ENCODE results near the gene FHOD3.

The FHOD3 gene

DNA sequence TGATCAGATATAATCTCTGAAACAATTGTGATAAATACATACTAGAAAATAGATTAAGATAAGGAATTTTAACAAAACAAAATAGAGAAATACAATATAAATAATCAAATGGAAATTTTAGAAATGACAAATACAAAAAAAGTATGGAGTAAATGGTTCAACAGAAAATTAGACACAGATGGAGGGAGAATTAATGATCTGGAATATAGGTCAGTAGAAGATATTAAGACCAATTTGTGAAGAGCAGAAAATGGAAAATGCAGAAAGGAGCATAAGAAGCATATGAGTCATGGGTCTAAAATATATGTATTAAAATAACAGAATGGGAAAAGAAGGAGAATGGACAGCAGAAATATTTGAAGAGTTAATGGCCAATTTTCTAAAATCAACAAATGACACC is 44.4 kb downstream of the FHOD3 start:
- TF ChIP-seq, protein P1, sequence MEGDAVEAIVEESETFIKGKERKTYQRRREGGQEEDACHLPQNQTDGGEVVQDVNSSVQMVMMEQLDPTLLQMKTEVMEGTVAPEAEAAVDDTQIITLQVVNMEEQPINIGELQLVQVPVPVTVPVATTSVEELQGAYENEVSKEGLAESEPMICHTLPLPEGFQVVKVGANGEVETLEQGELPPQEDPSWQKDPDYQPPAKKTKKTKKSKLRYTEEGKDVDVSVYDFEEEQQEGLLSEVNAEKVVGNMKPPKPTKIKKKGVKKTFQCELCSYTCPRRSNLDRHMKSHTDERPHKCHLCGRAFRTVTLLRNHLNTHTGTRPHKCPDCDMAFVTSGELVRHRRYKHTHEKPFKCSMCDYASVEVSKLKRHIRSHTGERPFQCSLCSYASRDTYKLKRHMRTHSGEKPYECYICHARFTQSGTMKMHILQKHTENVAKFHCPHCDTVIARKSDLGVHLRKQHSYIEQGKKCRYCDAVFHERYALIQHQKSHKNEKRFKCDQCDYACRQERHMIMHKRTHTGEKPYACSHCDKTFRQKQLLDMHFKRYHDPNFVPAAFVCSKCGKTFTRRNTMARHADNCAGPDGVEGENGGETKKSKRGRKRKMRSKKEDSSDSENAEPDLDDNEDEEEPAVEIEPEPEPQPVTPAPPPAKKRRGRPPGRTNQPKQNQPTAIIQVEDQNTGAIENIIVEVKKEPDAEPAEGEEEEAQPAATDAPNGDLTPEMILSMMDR (IDR thresholded peaks at IDR 0.05; ENCODE audit: borderline replicate concordance, insufficient read depth, low read depth, low read length), result no peak
- H3K4me3 ChIP-seq (ENCODE audit: low read depth, low read length), result no peak overlapping the region

DNA sequence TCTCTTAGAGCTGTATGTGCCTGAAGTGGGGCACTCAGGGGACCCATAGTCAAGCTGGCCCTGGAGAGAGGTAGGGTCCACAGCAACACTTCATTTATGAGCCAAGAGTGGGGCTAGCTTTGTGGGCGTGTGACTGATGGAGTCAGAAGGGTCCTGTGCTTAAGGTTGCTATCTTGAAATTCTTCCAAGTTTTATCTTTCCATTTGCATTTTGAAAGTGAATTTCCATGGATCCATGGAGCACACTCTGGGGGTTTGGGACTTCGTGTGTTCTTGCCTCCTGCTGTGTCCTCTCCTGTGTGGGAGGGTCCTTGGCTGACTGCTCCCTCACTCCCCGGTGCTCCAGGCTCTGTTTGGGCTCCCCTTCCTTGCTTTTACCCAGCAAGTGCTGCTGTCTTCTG is 50.8 kb downstream of the FHOD3 start:
- H3K4me3 ChIP-seq (ENCODE audit: low read depth, low read length), result no peak overlapping the region
- TF ChIP-seq, protein P1 (IDR thresholded peaks at IDR 0.05; ENCODE audit: borderline replicate concordance, insufficient read depth, low read depth, low read length), result no peak

DNA sequence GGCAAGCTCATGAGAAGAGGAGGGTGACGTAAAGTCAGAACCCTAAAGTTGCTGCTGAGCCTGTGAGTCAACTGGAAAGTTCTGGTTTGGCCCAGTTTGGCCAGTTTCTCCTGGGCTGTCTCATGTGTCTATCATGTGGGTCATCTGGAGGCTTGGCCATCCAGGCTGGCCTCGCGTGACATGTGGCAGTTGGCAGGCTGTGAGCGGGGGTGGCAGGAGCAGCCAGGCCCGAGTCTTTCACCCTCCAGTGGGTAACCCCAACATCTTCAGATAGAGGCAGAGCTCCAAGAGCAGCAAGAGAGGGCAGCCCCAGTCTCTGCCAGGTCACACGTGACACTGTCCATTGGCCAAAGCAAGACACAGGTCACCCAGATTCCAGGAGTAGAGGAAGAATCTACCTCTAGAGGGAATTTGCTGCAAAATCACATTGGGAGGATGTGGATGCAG is 51.5 kb downstream of the FHOD3 start:
- TF ChIP-seq, protein P1 (IDR thresholded peaks at IDR 0.05; ENCODE audit: borderline replicate concordance, insufficient read depth, low read depth, low read length), result no peak
- H3K4me3 ChIP-seq (ENCODE audit: low read depth, low read length), result no peak overlapping the region

DNA sequence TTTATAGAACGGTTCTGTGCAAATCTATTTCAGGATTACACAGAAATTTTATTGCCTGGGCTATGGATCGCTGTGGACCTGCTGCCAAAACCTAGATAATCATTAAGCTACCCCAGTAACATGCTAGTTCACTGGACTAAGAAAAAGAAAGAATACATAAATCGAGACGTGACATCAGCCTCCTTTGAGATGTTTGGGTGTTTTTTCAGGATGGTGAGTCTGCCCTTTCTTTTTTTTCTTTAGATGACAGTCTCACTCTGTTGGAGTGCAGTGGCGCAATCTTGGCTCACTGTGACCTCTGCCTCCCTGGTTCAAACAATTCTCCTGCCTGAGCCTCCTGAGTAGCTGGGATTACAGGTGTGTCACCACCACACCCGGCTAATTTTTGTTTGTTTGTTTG is 52.0 kb downstream of the FHOD3 start:
- TF ChIP-seq, protein P1 (IDR thresholded peaks at IDR 0.05; ENCODE audit: borderline replicate concordance, insufficient read depth, low read depth, low read length), result no peak
- no peak overlapping the region for H3K4me3 ChIP-seq (ENCODE audit: low read depth, low read length)

DNA sequence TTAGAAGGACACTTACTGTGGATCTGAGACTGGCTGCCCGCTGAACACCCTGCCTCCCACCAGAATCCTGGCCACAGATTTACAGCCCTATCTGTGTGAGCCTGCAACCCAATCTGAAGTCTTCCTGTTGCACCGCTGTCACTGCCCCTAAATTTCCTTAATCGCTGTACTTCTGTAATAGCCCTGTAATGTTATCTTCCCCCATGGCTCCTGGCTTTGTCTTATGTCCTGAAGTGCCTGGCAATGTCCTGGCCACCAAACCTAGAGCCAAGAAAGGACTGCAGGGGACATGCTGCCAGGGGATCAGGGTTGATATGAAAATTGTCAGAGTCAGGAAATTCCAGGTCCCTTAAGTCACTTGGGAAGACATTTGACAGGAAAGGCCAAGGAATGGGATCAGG is 52.7 kb downstream of the FHOD3 start:
- H3K4me3 ChIP-seq (ENCODE audit: low read depth, low read length), result no peak overlapping the region
- TF ChIP-seq, protein P1 (IDR thresholded peaks at IDR 0.05; ENCODE audit: borderline replicate concordance, insufficient read depth, low read depth, low read length), result no peak

DNA sequence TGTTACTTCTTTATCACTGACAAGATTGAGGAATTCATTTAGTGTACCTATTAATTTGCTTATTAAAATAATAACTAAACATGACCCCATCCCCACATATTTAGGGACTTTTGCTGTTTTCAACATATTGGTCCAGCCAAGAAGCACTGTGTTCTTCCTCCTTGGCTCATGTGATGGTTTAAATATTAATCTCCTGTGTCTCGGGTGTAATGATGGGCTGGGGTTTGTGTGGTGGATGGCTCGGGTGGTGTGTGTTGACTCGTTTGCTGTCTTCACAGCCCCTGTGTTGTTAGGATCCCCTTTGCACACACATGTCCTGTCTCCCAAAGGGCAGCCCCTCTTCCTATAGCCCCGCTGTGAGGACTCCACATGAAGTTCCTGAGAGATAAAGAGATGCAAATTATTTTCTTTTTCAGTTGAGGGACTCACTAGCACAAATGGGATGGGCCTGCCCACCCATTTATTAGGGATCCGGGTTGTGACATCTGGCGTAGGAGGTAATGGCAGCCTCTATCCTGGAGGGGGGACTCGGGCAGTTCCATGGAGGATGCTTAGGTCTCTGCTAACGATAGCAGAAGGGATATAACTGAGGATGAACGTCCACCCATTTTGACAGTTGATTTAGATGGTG is 53.4 kb downstream of the FHOD3 start:
- TF ChIP-seq, protein P1 (IDR thresholded peaks at IDR 0.05; ENCODE audit: borderline replicate concordance, insufficient read depth, low read depth, low read length), result no peak
- no peak overlapping the region for H3K4me3 ChIP-seq (ENCODE audit: low read depth, low read length)

DNA sequence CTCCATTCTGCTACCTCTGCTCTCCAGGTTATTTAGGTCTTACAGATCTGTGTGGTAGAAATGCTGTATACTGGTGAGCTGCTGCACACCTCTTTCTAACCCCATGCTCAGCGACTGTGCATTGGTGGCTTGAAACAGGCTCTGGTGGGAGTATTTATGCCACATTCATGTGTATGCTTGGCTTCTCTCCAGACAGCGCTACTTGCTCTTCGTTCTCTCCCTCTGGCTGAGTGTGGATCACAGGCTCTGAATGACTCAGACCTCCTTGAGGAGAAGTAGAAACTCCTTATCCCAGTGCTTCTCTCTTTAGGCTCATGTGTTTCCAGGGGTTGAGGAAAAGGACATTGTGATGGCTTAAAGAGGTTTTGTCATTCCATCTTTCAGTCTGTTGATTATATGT is 54.9 kb downstream of the FHOD3 start:
- TF ChIP-seq, protein P1 (IDR thresholded peaks at IDR 0.05; ENCODE audit: borderline replicate concordance, insufficient read depth, low read depth, low read length), result no peak
- H3K4me3 ChIP-seq (ENCODE audit: low read depth, low read length), result no peak overlapping the region

Data from GM12875 (cell line).